ENCODE measurements around the gene RGS7BP.

RGS7BP gene

GRCh38 chr5:64513492-64513891 lies 7.7 kb downstream of the RGS7BP start:
- in situ Hi-C loops (cut with HindIII; ENCODE audit: low sequenced_read_pairs), result no loop called here
- DNase-seq (ENCODE audit: low read depth, low spot score), result no peak
- TF ChIP-seq CTCF (IDR thresholded peaks at IDR 0.05; ENCODE audit: low read depth, low read length), result no peak
- no peak overlapping the region for H3K4me3 ChIP-seq (ENCODE audit: low read depth, low read length)

GRCh38 chr5:64514612-64515011 lies 8.8 kb downstream of the RGS7BP start:
- no peak overlapping the region for H3K4me3 ChIP-seq (ENCODE audit: low read depth, low read length)
- in situ Hi-C loops (cut with HindIII; ENCODE audit: low sequenced_read_pairs), result no loop called here
- DNase-seq (ENCODE audit: low read depth, low spot score), result no peak
- no peak for TF ChIP-seq CTCF (IDR thresholded peaks at IDR 0.05; ENCODE audit: low read depth, low read length)

- H3K4me3 ChIP-seq (ENCODE audit: low read depth, low read length), result no peak overlapping the region
- in situ Hi-C loops (cut with HindIII; ENCODE audit: low sequenced_read_pairs), result no loop called here
- TF ChIP-seq CTCF (IDR thresholded peaks at IDR 0.05; ENCODE audit: low read depth, low read length), result no peak
- DNase-seq (ENCODE audit: low read depth, low spot score), result no peak
Measured at GRCh38 chr5:64516216-64516615, 10.4 kb downstream of the RGS7BP start.

- DNase-seq (ENCODE audit: low read depth, low spot score), result no peak
- H3K4me3 ChIP-seq (ENCODE audit: low read depth, low read length), result no peak overlapping the region
- in situ Hi-C loops (cut with HindIII; ENCODE audit: low sequenced_read_pairs), result no loop called here
- TF ChIP-seq CTCF (IDR thresholded peaks at IDR 0.05; ENCODE audit: low read depth, low read length), result no peak
Measured at GRCh38 chr5:64518793-64519192, 13.0 kb downstream of the RGS7BP start.

GRCh38 chr5:64519263-64519662 lies 13.4 kb downstream of the RGS7BP start:
- TF ChIP-seq CTCF (IDR thresholded peaks at IDR 0.05; ENCODE audit: low read depth, low read length), result no peak
- no peak overlapping the region for H3K4me3 ChIP-seq (ENCODE audit: low read depth, low read length)
- in situ Hi-C loops (cut with HindIII; ENCODE audit: low sequenced_read_pairs), result no loop called here
- DNase-seq (ENCODE audit: low read depth, low spot score), result no peak

GRCh38 chr5:64526734-64527439 lies 21.1 kb downstream of the RGS7BP start:
- no peak for TF ChIP-seq CTCF (IDR thresholded peaks at IDR 0.05; ENCODE audit: low read depth, low read length)
- no peak overlapping the region for H3K4me3 ChIP-seq (ENCODE audit: low read depth, low read length)
- in situ Hi-C loops (cut with HindIII; ENCODE audit: low sequenced_read_pairs), result no loop called here
- DNase-seq (ENCODE audit: low read depth, low spot score), result no peak
